HCT116 (cell line): ENCODE results near the gene TRA2A. TPM values are rescaled to one million over a fixed set of nuclear protein-coding genes. Genes with fewer than 3 reads are reported as not detected.

Experiments
- ATAC-seq: fragments of 200-7000 bp; cut with Tn5 transposase; 2 replicates; pipeline ENCODE4 v1.9.1; 2020; ENCODE audit warnings: mild to moderate bottlenecking, moderate library complexity
- BruUV-seq: library from RNA; stranded (reverse); fragments of 400-500 nt; replicated peaks from 2 replicates; lab custom pipeline; 2021; lab: Mats Ljungman, UMichigan
- CTCF ChIA-PET: fragments of 300-600 bp; sonication (Branson Sonifier 250); formaldehyde crosslinking; loops from one replicate; lab custom pipeline; 2021; ENCODE audit warnings: antibody characterized with exemption; lab: Charles Lee
- POLR2A ChIA-PET: fragments of 300-600, 350-600 bp; sonication (Branson Sonifier 250); formaldehyde crosslinking; loops from one replicate; lab custom pipeline; 2021; ENCODE audit warnings: antibody characterized with exemption; lab: Charles Lee
- RAD21 ChIA-PET, 2 experiments: fragments of 300-600 bp; sonication (Branson Sonifier 250); formaldehyde crosslinking; loops; one replicate each; lab custom pipeline; 2023; ENCODE audit warnings: low total read pairs in 2 of 2; ENCODE audit not compliant: uncharacterized antibody in 2 of 2, unreplicated experiment in 2 of 2, low non-redundant PET in 1 of 2; lab: Charles Lee
- DNase-seq: peaks from one replicate; pipeline ENCODE4 v3.0.0-alpha.2; 2010; ENCODE audit warnings: low read depth, low spot score
- H2AFZ ChIP-seq: fragments of 200-600 bp; shearing (Covaris generic), sonication (generic); 2 replicates; pipeline ENCODE4 v1.6.1; 2017; ENCODE audit warnings: low read depth, mixed run types, mixed read lengths, antibody characterized with exemption, low read length; ENCODE audit not compliant: poor library complexity, severe bottlenecking
- H3K27ac ChIP-seq: 2 replicates; pipeline ENCODE4 v1.5.1; 2012; ENCODE audit warnings: low read depth, low read length
- H3K27me3 ChIP-seq: fragments of 200-600 bp; sonication (generic); 2 replicates; pipeline ENCODE4 v1.6.1; 2016; ENCODE audit warnings: mixed run types, low read length, mixed read lengths; ENCODE audit not compliant: insufficient read depth
- H3K36me3 ChIP-seq, 2 experiments: fragments of 200-500 bp in 1 of 2; fragments of 200-600 bp in 1 of 2; sonication (Bioruptor generic) in 1 of 2; sonication (generic) in 1 of 2; 2 replicates each; pipeline versions ENCODE4 v1.5.1 to v1.6.1; 2014 to 2016; ENCODE audit warnings: low read length in 2 of 2, inconsistent platforms in 1 of 2, mixed read lengths in 1 of 2, mixed run types in 1 of 2; ENCODE audit not compliant: insufficient read depth in 2 of 2, control insufficient read depth in 1 of 2
- H3K4me1 ChIP-seq, 2 experiments: fragments of 200-600 bp in 1 of 2; sonication (generic) in 1 of 2; 2 replicates each; pipeline versions ENCODE4 v1.5.1 to v1.6.1; 2012 to 2017; ENCODE audit warnings: low read length in 2 of 2, inconsistent platforms in 1 of 2, mild to moderate bottlenecking in 1 of 2, mixed read lengths in 1 of 2, mixed run types in 1 of 2, moderate library complexity in 1 of 2; ENCODE audit not compliant: insufficient read depth in 2 of 2, control insufficient read depth in 1 of 2
- H3K4me2 ChIP-seq: fragments of 200-600 bp; sonication (generic); 2 replicates; pipeline ENCODE4 v1.6.1; 2017; ENCODE audit warnings: mixed run types, low read length, mixed read lengths
- H3K4me3 ChIP-seq, 2 experiments: fragments of 200-600 bp in 1 of 2; sonication (generic) in 1 of 2; replicated peaks in 1 of 2; 2 replicates each; pipeline ENCODE4 v1.5.1; 2011 to 2016; ENCODE audit warnings: low read length in 2 of 2, control low read depth in 1 of 2, low read depth in 1 of 2, mild to moderate bottlenecking in 1 of 2, mixed read lengths in 1 of 2, mixed run types in 1 of 2
- H3K79me2 ChIP-seq: fragments of 200-600 bp; sonication (generic); 2 replicates; pipeline ENCODE4 v1.6.1; 2017; ENCODE audit warnings: mild to moderate bottlenecking, mixed run types, low read length, moderate library complexity, mixed read lengths; ENCODE audit not compliant: insufficient read depth
- H3K9ac ChIP-seq: fragments of 200-600 bp; sonication (generic); 2 replicates; pipeline ENCODE4 v1.6.1; 2016; ENCODE audit warnings: low read length, mixed read lengths
- H3K9me2 ChIP-seq: fragments of 200-600 bp; sonication (generic), shearing (Covaris generic); 2 replicates; pipeline ENCODE4 v1.6.1; 2017; ENCODE audit warnings: mixed run types, mild to moderate bottlenecking, moderate library complexity; ENCODE audit not compliant: insufficient read depth
- H3K9me3 ChIP-seq, 2 experiments: fragments of 200-500 bp in 1 of 2; fragments of 200-600 bp in 1 of 2; sonication (Bioruptor generic) in 1 of 2; sonication (generic) in 1 of 2; 2 replicates each; pipeline ENCODE4 v1.6.1; 2014 to 2017; ENCODE audit warnings: low read length in 2 of 2, mixed read lengths in 2 of 2, inconsistent platforms in 1 of 2, low read depth in 1 of 2, mild to moderate bottlenecking in 1 of 2, mixed run types in 1 of 2, moderate library complexity in 1 of 2; ENCODE audit not compliant: control insufficient read depth in 1 of 2, insufficient read depth in 1 of 2
- H4K20me1 ChIP-seq: fragments of 200-600 bp; sonication (generic), shearing (Covaris generic); 2 replicates; pipeline ENCODE4 v1.6.1; 2017; ENCODE audit warnings: mixed run types, mild to moderate bottlenecking, moderate library complexity; ENCODE audit not compliant: insufficient read depth
- EGR1 ChIP-seq: IDR thresholded peaks from 2 replicates; pipeline ENCODE4 v1.6.1; 2012; ENCODE audit warnings: low read depth
- EZH2 ChIP-seq: fragments of 200-600 bp; sonication (generic); IDR thresholded peaks from 2 replicates; pipeline ENCODE4 v1.6.1; 2017; ENCODE audit warnings: antibody characterized with exemption, mixed run types
- EZH2phosphoT487 ChIP-seq: fragments of 200-600 bp; IDR thresholded peaks from 2 replicates; pipeline ENCODE4 v1.6.1; 2018; ENCODE audit warnings: antibody characterized with exemption, borderline replicate concordance
- FOSL1 ChIP-seq: IDR thresholded peaks from 2 replicates; pipeline ENCODE4 v1.6.1; 2012; ENCODE audit warnings: low read depth
- JUND ChIP-seq: IDR thresholded peaks from 2 replicates; pipeline ENCODE4 v1.6.1; 2012
- RAD21 ChIP-seq: IDR thresholded peaks from 2 replicates; pipeline ENCODE4 v1.6.1; 2012; ENCODE audit warnings: low read depth, mild to moderate bottlenecking
- SRF ChIP-seq: IDR thresholded peaks from 2 replicates; pipeline ENCODE4 v1.6.1; 2012; ENCODE audit warnings: low read depth
- ZBTB33 ChIP-seq: IDR thresholded peaks from 2 replicates; pipeline ENCODE4 v1.6.1; 2011; ENCODE audit warnings: mild to moderate bottlenecking, low read length, moderate library complexity; ENCODE audit not compliant: insufficient replicate concordance; ENCODE audit errors: extremely low read depth
- intact Hi-C: fragments of 100-400 bp; cut with micrococcal nuclease; formaldehyde crosslinking; loops from 2 replicates; pipeline ENCODE4 v1.10.0; 2022
- total RNA-seq: library from RNA; stranded (reverse); gene quantifications from one replicate; pipeline ENCODE4 v1.2.1, GENCODE V29; 2021; ENCODE audit not compliant: unreplicated experiment
- TF ChIP-seq, protein P1 (sequence below), 3 experiments: fragments of 200-600 bp in 1 of 3; sonication (generic) in 1 of 3; IDR thresholded peaks in 2 of 3; conservative IDR thresholded peaks in 1 of 3; 2 replicates each; pipeline ENCODE4 v1.5.1; 2012 to 2017; ENCODE audit warnings: low read depth in 2 of 3, low read length in 2 of 3, antibody characterized with exemption in 1 of 3, borderline replicate concordance in 1 of 3, control low read depth in 1 of 3, mild to moderate bottlenecking in 1 of 3, mixed read lengths in 1 of 3, mixed run types in 1 of 3, moderate library complexity in 1 of 3; ENCODE audit not compliant: insufficient read depth in 1 of 3

The TRA2A gene
- total RNA-seq, 1 experiment from 2014 or later, result 122 TPM

GRCh38 chr7:23544913-23545354 is 13.2 kb upstream of the TRA2A start:
- H3K4me2 ChIP-seq, result peak overlapping the region; percentile 53; the same call in 1 of the 2 replicates
- no peaks in the 10 kb centered on the region for H3K9me3 ChIP-seq
- H3K9ac ChIP-seq, result no peak overlapping the region
- no peaks in the 10 kb centered on the region for H3K27me3 ChIP-seq
- no peak overlapping the region for H3K27ac ChIP-seq
- no peaks in the 10 kb centered on the region for H3K79me2 ChIP-seq
- ATAC-seq, result peak; percentile 81
- no TSS peak for BruUV-seq
- DNase-seq, result peak; percentile 69
- TF ChIP-seq, protein P1, sequence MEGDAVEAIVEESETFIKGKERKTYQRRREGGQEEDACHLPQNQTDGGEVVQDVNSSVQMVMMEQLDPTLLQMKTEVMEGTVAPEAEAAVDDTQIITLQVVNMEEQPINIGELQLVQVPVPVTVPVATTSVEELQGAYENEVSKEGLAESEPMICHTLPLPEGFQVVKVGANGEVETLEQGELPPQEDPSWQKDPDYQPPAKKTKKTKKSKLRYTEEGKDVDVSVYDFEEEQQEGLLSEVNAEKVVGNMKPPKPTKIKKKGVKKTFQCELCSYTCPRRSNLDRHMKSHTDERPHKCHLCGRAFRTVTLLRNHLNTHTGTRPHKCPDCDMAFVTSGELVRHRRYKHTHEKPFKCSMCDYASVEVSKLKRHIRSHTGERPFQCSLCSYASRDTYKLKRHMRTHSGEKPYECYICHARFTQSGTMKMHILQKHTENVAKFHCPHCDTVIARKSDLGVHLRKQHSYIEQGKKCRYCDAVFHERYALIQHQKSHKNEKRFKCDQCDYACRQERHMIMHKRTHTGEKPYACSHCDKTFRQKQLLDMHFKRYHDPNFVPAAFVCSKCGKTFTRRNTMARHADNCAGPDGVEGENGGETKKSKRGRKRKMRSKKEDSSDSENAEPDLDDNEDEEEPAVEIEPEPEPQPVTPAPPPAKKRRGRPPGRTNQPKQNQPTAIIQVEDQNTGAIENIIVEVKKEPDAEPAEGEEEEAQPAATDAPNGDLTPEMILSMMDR (IDR thresholded peaks at IDR 0.05 in 2 of 3, conservative IDR thresholded peaks at IDR 0.05 in 1 of 3; ENCODE audit: borderline replicate concordance in 1 of 3, insufficient read depth in 1 of 3, low read depth in 2 of 3, low read length in 2 of 3), result peak; percentile 73 to 93 (median 74)
- TF ChIP-seq EGR1 (no peak), RAD21 (peak; percentile 93), EZH2phosphoT487 (no peak)
- TF ChIP-seq, all 23 proteins: peak for 2
- ChIA-PET CTCF (interaction anchor here (0.6 to 2.2 kb wide), 19 partner anchors 14 to 459 kb away, joined by 3 to 30 read pairs (median 4); partner anchors contain the start of gene CCDC126), POLR2A (interaction anchor here (0.6 kb wide), 1 partner anchor 272 kb away, joined by 3 read pairs; no protein-coding TSS in a partner anchor), RAD21 (interaction anchor here in 1 of 2 experiments (0.8 to 1.9 kb wide), 2 partner anchors 246 to 272 kb away, joined by 5 to 10 read pairs; no protein-coding TSS in a partner anchor)
- H3K4me3 ChIP-seq, result no peak overlapping the region
- intact Hi-C loops, result loop anchor here (5.0 to 10.0 kb wide), 3 partner anchors 188 to 440 kb away; partner anchors contain the start of gene KLHL7
- peaks cover 4 to 7% of the 10 kb centered on the region in 2 experiments; a peak in 3 of 4 replicates for H3K4me1 ChIP-seq
- peak overlapping the region; percentile 93 for H2AFZ ChIP-seq
- no peaks in the 10 kb centered on the region for H4K20me1 ChIP-seq
- no peaks in the 10 kb centered on the region for H3K36me3 ChIP-seq
- H3K9me2 ChIP-seq, result no peaks in the 10 kb centered on the region

GRCh38 chr7:23542752-23543151 is 11.0 kb upstream of the TRA2A start:
- intact Hi-C loops, result loop anchor here (10.0 kb wide), 1 partner anchor 438 kb away; the partner anchor contains the start of gene KLHL7
- no peaks in the 10 kb centered on the region for H3K36me3 ChIP-seq
- DNase-seq (no peak), ATAC-seq (no peak)
- RAD21 ChIA-PET, result no interaction called here
- no peak overlapping the region for H2AFZ ChIP-seq
- no peaks in the 10 kb centered on the region for H3K9me3 ChIP-seq
- H3K9ac ChIP-seq, result no peak overlapping the region
- H3K4me2 ChIP-seq, result no peak overlapping the region
- no TSS peak for BruUV-seq
- H3K27ac ChIP-seq, result no peak overlapping the region
- CTCF ChIA-PET, result interaction anchor here (1.0 kb wide), 1 partner anchor 270 kb away, joined by 3 read pairs; no protein-coding TSS in a partner anchor
- TF ChIP-seq JUND, result no peak
- no peak for TF ChIP-seq ZBTB33
- no peak for TF ChIP-seq EZH2
- no peak for TF ChIP-seq FOSL1
- no peak for TF ChIP-seq SRF
- no peak for TF ChIP-seq RAD21
- H3K4me1 ChIP-seq, result peaks cover 6 to 12% of the 10 kb centered on the region in 2 experiments; a peak in 3 of 4 replicates
- H3K4me3 ChIP-seq, result no peak overlapping the region
- H3K27me3 ChIP-seq, result no peaks in the 10 kb centered on the region
- H4K20me1 ChIP-seq, result no peaks in the 10 kb centered on the region
- H3K79me2 ChIP-seq, result no peaks in the 10 kb centered on the region
- no peaks in the 10 kb centered on the region for H3K9me2 ChIP-seq
- POLR2A ChIA-PET, result no interaction called here
